Effector CD4-positive, alpha-beta T cell (primary cell): Measurements from ENCODE around the gene LRRN3.
"Not testable (repeated sequence)": the region's sequence is repeated elsewhere in the genome, so short reads cannot be mapped to it uniquely, and the experiment has no call there.

ENCODE experiments used
- DNase-seq: peaks from one replicate; pipeline ENCODE4 v3.0.0-alpha.2; 2020
- total RNA-seq: gene quantifications from one replicate; lab custom pipeline; 2026; lab: John Stamatoyannopoulos, UW

Gene LRRN3
- total RNA-seq = 7.9 reads per million, percentile 27 among the genes with 10 or more reads in this experiment

GRCh38 chr7:111090846-111091245 is at the start of gene LRRN3:
Gene LRRN3 (plus strand): TSS chr7:111091127. CDS start chr7:111122773, 31,646 bp downstream.
- no peak for DNase-seq

- no peak for DNase-seq
Measured at GRCh38 chr7:111041577-111041976, 49.4 kb upstream of the LRRN3 start.

DNA sequence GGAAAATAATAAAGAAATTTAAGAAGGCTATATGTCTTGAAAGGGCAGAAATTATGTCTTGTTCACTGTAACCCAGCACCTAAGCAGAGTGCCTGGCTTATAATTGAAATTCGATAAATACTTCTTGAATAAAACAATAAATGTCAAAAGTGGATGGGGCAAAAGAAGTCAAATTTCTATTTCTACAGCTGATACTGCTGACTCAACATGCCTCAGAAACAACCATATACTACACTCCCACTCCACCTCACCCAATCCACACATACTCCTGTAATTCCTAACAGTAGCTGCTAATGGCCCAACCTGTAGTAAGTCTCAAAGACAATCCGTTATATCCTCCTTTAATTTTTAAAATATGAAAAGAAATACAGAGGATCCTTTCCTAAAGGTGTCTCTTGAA is 48.1 kb upstream of the LRRN3 start:
- DNase-seq = no peak

- no peak for DNase-seq
Measured at GRCh38 chr7:111043561-111043960, 47.4 kb upstream of the LRRN3 start.

- DNase-seq = no peak
Measured at GRCh38 chr7:111045449-111045848, 45.5 kb upstream of the LRRN3 start.

GRCh38 chr7:111047595-111047994 is 43.3 kb upstream of the LRRN3 start:
- DNase-seq = no peak

DNA sequence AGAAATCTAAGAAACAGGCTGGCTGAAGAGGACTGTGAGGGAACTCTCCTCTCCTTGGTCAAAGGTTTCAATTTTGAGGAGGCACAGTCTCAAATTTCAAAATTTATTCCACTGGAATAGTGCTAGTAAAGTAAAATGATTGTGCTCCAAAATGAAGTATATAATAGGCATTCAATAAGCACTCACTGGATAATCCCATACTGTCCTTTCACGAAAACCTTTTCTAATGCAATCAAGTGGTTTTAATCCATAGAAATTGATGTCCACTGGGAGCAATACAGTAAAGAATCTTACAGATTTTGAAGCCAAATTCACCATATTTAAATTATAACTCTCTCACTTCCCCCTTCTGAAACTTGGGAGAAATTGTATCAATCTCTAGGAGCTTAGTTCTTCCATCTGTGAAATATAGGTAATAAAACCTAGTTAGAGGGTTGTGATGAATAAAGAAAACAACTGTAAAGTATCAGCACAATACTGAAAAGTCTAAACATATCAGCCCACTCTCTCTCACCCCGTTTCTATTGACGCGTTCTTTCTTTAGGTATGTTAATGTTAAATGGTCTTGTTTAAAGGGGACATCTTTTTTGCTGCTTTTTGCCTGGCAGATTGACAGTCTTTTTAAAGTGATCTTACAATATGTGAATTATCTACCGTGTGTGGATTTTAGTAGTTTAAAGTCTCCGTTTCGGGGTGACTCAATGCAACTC is 40.8 kb upstream of the LRRN3 start:
- DNase-seq = no peak

DNA sequence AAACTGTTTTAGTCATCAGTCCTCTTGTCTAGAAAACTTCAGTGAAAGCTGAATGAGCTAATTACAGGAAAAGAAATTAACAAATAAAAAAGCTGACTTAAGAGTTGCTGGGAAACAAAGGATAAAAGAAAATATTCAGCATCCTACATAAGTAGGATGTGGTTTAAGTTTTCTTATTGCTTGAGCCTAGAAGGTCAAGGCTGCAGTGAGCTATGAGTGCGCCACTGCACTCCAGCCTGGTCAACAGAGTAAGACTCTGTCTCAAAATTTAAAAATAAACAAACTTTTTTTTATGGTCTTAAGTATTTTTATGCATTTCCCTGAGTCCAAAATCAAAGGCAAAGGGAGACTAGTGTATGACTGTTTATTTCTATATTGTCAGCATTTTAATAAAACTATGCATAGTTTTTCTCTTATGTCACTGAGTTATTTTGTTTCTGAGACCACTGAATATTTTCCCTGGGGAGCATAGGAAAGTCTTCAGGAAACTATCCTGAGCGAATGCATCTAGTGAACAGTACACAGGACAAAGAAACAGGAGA is 40.0 kb upstream of the LRRN3 start:
- DNase-seq = no peak

DNA sequence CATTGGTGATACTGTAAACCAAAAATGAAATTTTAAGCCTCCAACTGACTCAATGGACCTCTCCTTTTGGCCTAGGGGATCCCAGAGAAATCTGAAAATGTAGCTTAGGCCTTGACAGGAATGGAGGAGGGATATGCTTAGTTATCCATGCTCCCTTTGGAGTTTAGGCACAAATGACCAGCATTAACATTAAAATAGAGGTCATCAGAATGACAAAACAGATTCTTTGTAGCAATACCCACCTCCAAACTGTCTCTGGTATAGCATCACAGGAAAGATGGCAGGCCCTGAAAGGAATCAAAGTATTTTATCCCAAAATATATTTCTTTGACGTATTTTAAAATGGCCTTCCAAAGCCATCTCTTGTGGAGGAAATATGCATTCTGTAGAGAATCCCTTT is 39.1 kb upstream of the LRRN3 start:
- no peak for DNase-seq

DNA sequence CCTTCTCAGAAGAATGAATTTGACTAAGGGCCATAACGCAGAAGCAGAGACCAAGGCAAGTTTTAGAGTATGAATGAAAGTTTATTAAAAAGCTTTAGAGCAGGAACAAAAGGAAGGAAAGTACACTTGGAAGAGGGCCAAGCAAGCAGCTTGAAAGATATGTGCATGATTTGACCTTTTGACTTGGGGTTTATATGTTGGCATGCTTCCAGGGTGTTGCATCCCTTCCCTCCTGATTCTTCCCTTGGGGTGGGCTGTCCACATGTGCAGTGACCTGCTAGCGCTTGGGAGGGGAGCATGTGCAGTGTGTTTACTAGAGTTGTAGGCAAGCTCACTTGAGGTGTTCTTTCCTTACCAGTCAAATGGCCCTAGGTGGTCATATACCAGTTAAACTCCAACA is 37.9 kb upstream of the LRRN3 start:
- no peak for DNase-seq

GRCh38 chr7:111056371-111056770 is 34.6 kb upstream of the LRRN3 start:
- DNase-seq = no peak

GRCh38 chr7:111057066-111057465 is 33.9 kb upstream of the LRRN3 start:
- no peak for DNase-seq

DNA sequence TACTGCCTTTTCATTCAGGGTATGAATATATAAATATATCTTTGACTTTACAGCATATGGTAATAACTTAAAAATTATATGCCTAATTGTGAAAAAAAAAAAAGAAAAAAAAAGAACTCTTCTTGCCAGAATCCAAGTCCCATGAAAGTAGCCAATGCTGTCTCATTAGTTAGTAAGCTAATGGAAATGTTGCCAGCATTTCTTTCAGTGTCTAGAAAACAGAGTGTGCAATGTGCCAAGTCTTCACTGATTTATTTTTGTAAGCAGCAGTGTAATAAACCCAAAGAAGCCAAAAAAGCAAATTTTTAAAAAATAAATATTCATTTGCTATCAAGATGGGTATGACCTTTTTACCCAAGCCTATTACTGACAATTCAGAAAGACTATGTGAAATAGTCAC is 31.1 kb upstream of the LRRN3 start:
- DNase-seq = no peak

DNA sequence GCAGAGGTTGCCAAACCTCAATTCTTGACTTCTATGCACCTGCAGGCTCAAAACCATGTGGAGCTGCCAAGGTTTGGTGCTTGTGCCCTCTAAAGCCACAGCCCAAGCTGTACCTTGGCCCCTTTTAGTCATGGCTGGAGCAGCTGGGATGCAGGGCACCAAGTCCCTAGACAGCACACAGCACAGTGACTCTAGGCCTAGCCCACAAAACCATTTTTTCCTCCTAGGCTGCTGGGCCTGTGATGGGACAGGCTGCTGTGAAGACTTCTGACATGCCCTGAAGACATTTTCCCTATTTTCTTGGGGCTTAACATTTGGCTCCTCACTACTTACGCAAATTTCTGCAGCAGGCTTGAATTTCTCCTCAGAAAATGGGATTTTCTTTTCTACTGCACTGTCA is 27.8 kb upstream of the LRRN3 start:
- DNase-seq = no peak

- no peak for DNase-seq
Measured at GRCh38 chr7:111067251-111067650, 23.7 kb upstream of the LRRN3 start.

DNA sequence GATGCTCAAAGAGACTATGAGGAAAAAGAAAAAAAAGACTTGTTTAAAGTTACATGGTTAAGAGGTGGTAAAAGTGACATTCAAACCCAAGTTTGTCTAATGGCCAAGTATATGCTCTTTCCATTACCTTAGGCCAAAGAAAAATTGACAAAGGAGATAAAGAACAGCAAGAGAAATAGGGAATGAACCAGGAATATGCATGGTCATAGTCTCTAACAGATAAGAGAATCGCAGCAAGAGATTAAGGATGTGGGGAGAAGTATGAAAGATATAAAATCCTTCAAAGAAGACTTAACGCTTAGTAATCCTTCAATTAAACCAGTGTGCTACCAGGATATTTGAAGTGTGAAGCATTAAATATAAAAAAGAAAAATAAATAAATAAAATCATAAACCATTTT is 23.2 kb upstream of the LRRN3 start:
- no peak for DNase-seq

DNA sequence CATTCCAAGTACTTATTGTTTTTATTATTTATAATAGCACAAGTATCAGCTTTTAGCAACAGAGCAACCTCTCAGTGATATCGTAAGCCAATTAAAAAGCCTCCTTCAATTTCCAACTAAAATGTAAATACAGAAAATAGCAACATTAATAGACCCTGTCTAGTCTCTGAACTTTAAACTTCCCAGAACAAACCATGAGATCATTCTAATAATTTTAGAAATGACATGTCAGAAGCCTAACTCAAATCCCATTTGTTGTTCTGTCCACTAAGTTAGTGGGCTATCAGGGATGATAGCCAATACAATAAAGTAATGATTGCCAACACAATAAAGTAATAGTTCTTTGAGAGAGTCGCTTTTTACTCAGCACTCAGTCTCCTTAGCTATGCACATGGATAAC is 22.3 kb upstream of the LRRN3 start:
- no peak for DNase-seq

DNA sequence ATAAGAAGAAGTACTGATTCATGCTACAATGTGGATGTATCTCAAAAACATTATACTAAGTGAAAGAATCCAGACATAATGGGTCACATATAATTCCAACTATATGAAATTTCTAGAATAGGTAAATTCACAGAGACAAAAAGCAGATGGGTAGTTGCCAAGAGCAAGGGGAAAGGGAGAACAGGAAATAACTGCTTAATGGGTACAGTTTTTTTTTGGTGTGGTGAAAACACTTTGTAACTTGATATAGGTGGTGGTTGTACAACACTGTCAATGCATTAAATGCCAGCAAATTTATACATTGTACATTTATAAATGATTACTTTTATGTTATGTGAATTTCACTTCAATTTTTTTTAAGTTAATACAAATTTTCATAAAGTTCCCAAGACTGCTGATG is 19.4 kb upstream of the LRRN3 start:
- no peak for DNase-seq

DNA sequence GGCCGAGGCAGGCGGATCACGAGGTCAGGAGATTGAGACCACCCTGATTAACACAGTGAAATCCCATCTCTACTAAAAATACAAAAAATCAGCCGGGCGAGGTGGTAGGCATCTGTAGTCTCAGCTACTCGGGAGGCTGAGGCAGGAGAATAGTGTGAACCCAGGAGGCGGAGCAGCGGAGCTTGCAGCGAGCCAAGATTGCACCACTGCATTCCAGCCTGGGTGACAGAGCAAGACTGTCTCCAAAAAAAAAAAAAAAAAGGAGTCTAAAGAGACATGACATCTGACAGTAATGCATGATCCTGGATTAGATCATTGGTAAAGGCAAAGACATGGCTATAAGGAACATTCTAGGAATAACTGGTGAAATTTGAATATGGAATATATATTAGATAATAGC is 18.3 kb upstream of the LRRN3 start:
- DNase-seq = not testable (repeated sequence)

- no peak for DNase-seq
Measured at GRCh38 chr7:111074071-111074747, 16.7 kb upstream of the LRRN3 start.

GRCh38 chr7:111074748-111075146 is 16.2 kb upstream of the LRRN3 start:
- no peak for DNase-seq

DNA sequence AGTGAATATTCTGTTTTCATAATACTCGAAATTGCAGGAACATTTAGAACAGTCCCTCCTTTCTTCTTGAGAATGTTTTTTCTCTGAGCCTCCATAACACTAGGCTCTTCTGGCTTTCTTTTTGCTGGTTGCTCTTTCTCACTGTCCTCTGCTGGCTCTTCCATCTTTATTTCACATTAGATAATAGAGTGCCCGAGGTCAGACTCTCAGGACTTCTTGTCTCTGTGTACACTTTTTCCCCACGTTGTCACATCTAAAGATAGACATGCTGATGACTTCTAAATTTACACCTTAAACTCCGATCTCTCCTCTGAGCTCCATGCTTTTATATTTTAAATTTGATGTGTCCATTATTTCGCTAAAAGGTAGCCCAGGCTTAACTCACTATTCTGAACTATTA is 15.4 kb upstream of the LRRN3 start:
- DNase-seq = no peak

GRCh38 chr7:111076205-111076604 is 14.7 kb upstream of the LRRN3 start:
- no peak for DNase-seq

DNA sequence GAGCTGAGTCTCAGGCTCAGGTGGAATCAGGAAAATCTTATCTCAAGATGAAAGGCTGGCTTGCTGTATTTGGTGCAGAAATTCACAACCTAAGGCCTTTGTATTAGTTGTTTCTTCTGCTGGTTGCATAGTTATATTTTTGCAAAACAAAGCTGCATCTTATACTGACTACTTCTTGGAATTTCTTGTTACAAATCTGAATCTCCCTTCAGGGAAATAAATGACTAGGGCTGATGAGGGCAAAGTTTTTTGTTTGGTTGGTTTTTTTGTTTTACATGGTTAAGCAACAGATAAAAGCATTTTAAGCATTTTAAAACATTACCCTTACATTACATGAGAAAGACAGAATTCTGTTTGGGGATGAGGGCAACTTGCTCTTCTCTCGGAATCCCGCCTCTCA is 13.9 kb upstream of the LRRN3 start:
- no peak for DNase-seq
